Stomach smooth muscle (tissue), 2 donors: ENCODE results near the gene TELO2.
"Not testable (repeated sequence)": the region's sequence is repeated elsewhere in the genome, so short reads cannot be mapped to it uniquely, and the experiment has no call there.

Experiments
- H3K27ac ChIP-seq: one replicate; pipeline ENCODE4 v1.7.0; 2013; ENCODE audit warnings: mild to moderate bottlenecking, low read length, inconsistent platforms
- H3K27me3 ChIP-seq, 2 donors: one replicate each; pipeline ENCODE4 v1.7.0; 2013; ENCODE audit warnings: low read length in 2 of 2; ENCODE audit not compliant: insufficient read depth in 2 of 2, control insufficient read depth in 1 of 2
- H3K36me3 ChIP-seq, 2 donors: one replicate each; pipeline ENCODE4 v1.7.0; 2013; ENCODE audit warnings: low read length in 2 of 2; ENCODE audit not compliant: control insufficient read depth in 2 of 2, insufficient read depth in 2 of 2
- H3K4me1 ChIP-seq: one replicate; pipeline ENCODE4 v1.7.0; 2013; ENCODE audit warnings: low read length; ENCODE audit not compliant: control insufficient read depth, insufficient read depth
- H3K4me3 ChIP-seq, 2 donors: one replicate each; pipeline ENCODE4 v1.7.0; 2013; ENCODE audit warnings: low read length in 2 of 2
- H3K9ac ChIP-seq, 2 donors: one replicate each; pipeline ENCODE4 v1.7.0; 2013; ENCODE audit warnings: low read length in 2 of 2, mild to moderate bottlenecking in 1 of 2
- H3K9me3 ChIP-seq, 2 donors: one replicate each; pipeline ENCODE4 v1.7.0; 2013; ENCODE audit warnings: low read length in 2 of 2; ENCODE audit not compliant: control insufficient read depth in 2 of 2
- donor health status: healthy.
- donor health status: Pancreatic carcinoma.

Gene TELO2

GRCh38 chr16:1458977-1459341, 34.2 kb upstream of the TELO2 start:
- Histone ChIP-seq H3K9ac (no peak overlapping the region), H3K36me3 (peaks cover 28 to 31% of the 10 kb centered on the region in 2 donors), H3K27me3 (no peaks in the 10 kb centered on the region), H3K9me3 (no peaks in the 10 kb centered on the region), H3K27ac (no peak overlapping the region), H3K4me1 (no peaks in the 10 kb centered on the region), H3K4me3 (no peak overlapping the region)

GRCh38 chr16:1459967-1460366, 33.2 kb upstream of the TELO2 start:
- Histone ChIP-seq H3K4me3 (no peak overlapping the region), H3K4me1 (no peaks in the 10 kb centered on the region), H3K36me3 (peaks cover 29 to 31% of the 10 kb centered on the region in 2 donors), H3K9ac (no peak overlapping the region), H3K27ac (no peak overlapping the region), H3K9me3 (no peaks in the 10 kb centered on the region), H3K27me3 (no peaks in the 10 kb centered on the region)

- Histone ChIP-seq H3K9me3 (no peaks in the 10 kb centered on the region), H3K4me1 (no peaks in the 10 kb centered on the region), H3K9ac (no peak overlapping the region), H3K36me3 (peaks cover 25 to 31% of the 10 kb centered on the region in 2 donors), H3K27me3 (no peaks in the 10 kb centered on the region), H3K4me3 (no peak overlapping the region), H3K27ac (no peak overlapping the region)
These were observed 32.5 kb upstream of the TELO2 start for GRCh38 chr16:1460602-1461138.

DNA sequence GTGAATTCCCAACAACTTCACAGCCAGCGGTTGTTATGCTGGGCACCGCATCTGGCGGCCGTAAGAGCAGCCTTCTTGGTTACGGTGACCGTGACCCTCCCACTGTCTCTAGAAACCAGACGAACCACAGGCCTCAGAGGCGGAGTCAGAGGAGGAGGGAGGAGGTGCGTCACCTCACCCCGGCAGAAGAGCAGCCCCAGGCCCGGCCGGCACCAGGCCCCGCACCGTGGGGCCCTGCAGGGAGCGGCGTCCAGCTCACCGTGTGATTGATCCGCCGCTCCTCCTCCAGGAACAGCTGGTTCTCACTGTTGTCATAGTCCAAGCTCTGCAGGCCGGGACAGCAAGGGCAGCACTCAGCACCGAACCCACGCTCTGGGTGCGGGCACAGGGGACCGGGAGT, 32.0 kb upstream of the TELO2 start:
- Histone ChIP-seq H3K4me1 (no peaks in the 10 kb centered on the region), H3K27ac (no peak overlapping the region), H3K9me3 (no peaks in the 10 kb centered on the region), H3K9ac (no peak overlapping the region), H3K27me3 (no peaks in the 10 kb centered on the region), H3K36me3 (peaks cover 23 to 28% of the 10 kb centered on the region in 2 donors), H3K4me3 (no peak overlapping the region)

DNA sequence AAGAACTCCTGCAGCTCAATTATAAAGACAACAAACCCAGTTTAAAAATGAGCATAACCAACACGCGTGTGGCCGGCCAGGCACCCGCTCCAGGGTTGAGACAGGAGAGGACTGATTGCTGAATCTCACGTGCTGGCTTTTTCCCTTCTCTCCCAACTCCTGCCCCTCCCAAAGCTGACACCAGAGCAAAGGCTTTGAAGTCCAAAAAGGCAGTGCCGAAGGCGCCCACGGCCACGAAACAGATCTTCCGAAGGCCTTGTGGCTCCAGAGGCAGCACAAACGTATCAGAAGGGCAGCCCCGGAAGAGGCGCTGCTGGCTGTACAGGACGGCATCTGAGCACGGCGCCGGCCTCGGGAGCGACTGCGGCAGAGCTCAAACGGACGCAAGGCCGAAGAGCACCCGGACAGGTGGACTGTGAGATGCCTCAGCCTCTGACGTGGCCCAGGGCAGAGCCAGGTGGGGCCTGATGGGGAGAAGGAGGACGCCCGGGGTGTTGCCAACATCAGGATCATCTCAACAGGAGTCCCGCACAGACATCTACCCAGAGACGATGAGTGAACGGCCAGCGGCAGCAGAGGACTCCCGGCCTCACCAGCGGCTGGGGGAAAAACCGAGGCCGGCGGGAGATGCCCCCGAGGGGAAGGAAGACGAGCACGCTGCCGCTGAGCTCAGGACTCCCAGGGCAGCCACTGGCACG, 28.8 kb upstream of the TELO2 start:
- Histone ChIP-seq H3K27me3 (no peaks in the 10 kb centered on the region), H3K9ac (no peak overlapping the region), H3K4me3 (no peak overlapping the region), H3K4me1 (no peaks in the 10 kb centered on the region), H3K9me3 (no peaks in the 10 kb centered on the region), H3K27ac (no peak overlapping the region), H3K36me3 (peaks cover 10% of the 10 kb centered on the region in 2 donors)

DNA sequence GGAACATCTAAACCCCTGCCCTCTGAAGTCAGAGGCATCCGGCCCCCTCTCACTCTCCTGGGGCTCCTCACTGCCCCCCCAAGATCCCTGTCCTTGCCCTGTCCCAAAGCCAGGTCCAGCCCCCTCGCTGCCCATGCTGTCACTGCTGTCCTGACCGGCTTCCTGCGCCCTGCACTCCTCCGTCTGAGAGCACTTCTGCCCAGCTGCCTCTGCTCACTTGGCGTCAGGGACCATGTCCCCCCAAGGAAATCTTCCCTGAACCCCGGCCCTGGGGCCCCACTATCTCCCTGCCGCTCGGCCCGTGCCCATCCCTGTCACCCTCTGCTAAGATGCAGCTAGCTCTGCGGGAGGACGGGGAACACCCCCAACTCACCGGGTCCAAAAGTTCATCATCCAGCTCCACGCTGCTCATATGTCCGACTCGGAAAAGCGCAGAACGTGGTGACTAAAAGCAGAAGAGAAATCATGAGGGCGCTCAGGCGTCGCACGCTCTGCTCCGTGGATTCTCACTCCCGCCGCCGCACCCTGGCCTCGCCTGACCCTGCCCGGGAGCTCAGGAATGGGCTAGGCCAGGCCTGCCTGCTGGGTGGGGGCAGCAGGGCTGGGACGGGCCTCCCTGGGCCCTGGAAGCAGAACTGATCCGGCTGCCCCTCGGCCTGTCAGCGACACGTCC, 28.1 kb upstream of the TELO2 start:
- Histone ChIP-seq H3K9me3 (no peaks in the 10 kb centered on the region), H3K27ac (no peak overlapping the region), H3K4me3 (no peak overlapping the region), H3K4me1 (no peaks in the 10 kb centered on the region), H3K9ac (no peak overlapping the region), H3K27me3 (no peaks in the 10 kb centered on the region), H3K36me3 (peaks cover 10% of the 10 kb centered on the region in 2 donors)

- H3K4me3 ChIP-seq: no peak overlapping the region
- H3K4me1 ChIP-seq: peaks cover 4% of the 10 kb centered on the region
- no peaks in the 10 kb centered on the region for H3K27me3 ChIP-seq
- H3K36me3 ChIP-seq: peaks cover 7 to 10% of the 10 kb centered on the region in 2 donors
- no peak overlapping the region for H3K9ac ChIP-seq
- H3K9me3 ChIP-seq: no peaks in the 10 kb centered on the region
- no peak overlapping the region for H3K27ac ChIP-seq
These were observed 27.6 kb upstream of the TELO2 start for GRCh38 chr16:1465567-1465915.

DNA sequence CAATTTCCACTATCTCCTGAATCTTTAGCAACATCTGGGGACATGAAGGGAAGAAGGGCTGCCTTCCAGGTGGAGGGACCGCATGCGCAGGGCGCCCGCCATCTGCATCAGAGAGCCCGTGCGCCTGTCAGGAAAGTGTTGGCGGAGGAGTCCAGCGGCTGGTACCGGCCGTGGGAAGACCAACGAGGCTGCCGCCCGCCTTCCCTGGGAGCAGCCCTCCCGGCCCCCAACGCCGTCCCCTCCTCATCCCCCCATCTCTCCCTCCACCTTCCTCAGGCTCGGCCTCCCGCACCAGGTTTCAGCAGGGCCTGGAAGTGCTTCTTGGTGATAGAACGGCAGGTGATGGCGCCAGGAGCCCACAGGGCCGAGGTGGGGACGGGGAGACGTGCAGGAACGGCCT, 27.1 kb upstream of the TELO2 start:
- no peak overlapping the region for H3K9ac ChIP-seq
- H3K36me3 ChIP-seq: peaks cover 4 to 10% of the 10 kb centered on the region in 2 donors
- peaks cover 4% of the 10 kb centered on the region for H3K4me1 ChIP-seq
- H3K27ac ChIP-seq: no peak overlapping the region
- H3K4me3 ChIP-seq: no peak overlapping the region
- H3K9me3 ChIP-seq: no peaks in the 10 kb centered on the region
- no peaks in the 10 kb centered on the region for H3K27me3 ChIP-seq

GRCh38 chr16:1466968-1467521, 26.1 kb upstream of the TELO2 start:
- H3K36me3 ChIP-seq: peaks cover 4 to 6% of the 10 kb centered on the region in 2 donors
- H3K27ac ChIP-seq: no peak overlapping the region
- H3K9ac ChIP-seq: no peak overlapping the region
- H3K4me1 ChIP-seq: peaks cover 7% of the 10 kb centered on the region
- no peaks in the 10 kb centered on the region for H3K9me3 ChIP-seq
- no peak overlapping the region for H3K4me3 ChIP-seq
- no peaks in the 10 kb centered on the region for H3K27me3 ChIP-seq

- H3K36me3 ChIP-seq: peaks cover 0 to 4% of the 10 kb centered on the region in 2 donors
- H3K4me1 ChIP-seq: peaks cover 11% of the 10 kb centered on the region
- no peaks in the 10 kb centered on the region for H3K27me3 ChIP-seq
- H3K4me3 ChIP-seq: no peak overlapping the region
- no peak overlapping the region for H3K9ac ChIP-seq
- H3K27ac ChIP-seq: no peak overlapping the region
- H3K9me3 ChIP-seq: no peaks in the 10 kb centered on the region
These were observed 24.7 kb upstream of the TELO2 start for GRCh38 chr16:1468426-1468810.

GRCh38 chr16:1469141-1469540, 24.0 kb upstream of the TELO2 start:
- H3K27ac ChIP-seq, H3K27me3 ChIP-seq, H3K9me3 ChIP-seq, H3K4me3 ChIP-seq, H3K9ac ChIP-seq, H3K36me3 ChIP-seq: not testable (repeated sequence)
- H3K4me1 ChIP-seq: peaks cover 18% of the 10 kb centered on the region
